HCT116 (cell line): ENCODE results near the gene BMP2. TPM values are rescaled to one million over a fixed set of nuclear protein-coding genes. Genes with fewer than 3 reads are reported as not detected.

Experiments
- ATAC-seq: fragments of 200-7000 bp; cut with Tn5 transposase; 2 replicates; pipeline ENCODE4 v1.9.1; 2020; ENCODE audit warnings: mild to moderate bottlenecking, moderate library complexity
- BruUV-seq: library from RNA; stranded (reverse); fragments of 400-500 nt; replicated peaks from 2 replicates; lab custom pipeline; 2021; lab: Mats Ljungman, UMichigan
- CTCF ChIA-PET: fragments of 300-600 bp; sonication (Branson Sonifier 250); formaldehyde crosslinking; loops from one replicate; lab custom pipeline; 2021; ENCODE audit warnings: antibody characterized with exemption; lab: Charles Lee
- POLR2A ChIA-PET: fragments of 300-600, 350-600 bp; sonication (Branson Sonifier 250); formaldehyde crosslinking; loops from one replicate; lab custom pipeline; 2021; ENCODE audit warnings: antibody characterized with exemption; lab: Charles Lee
- RAD21 ChIA-PET, 2 experiments: fragments of 300-600 bp; sonication (Branson Sonifier 250); formaldehyde crosslinking; loops; one replicate each; lab custom pipeline; 2023; ENCODE audit warnings: low total read pairs in 2 of 2; ENCODE audit not compliant: uncharacterized antibody in 2 of 2, unreplicated experiment in 2 of 2, low non-redundant PET in 1 of 2; lab: Charles Lee
- DNase-seq: peaks from one replicate; pipeline ENCODE4 v3.0.0-alpha.2; 2010; ENCODE audit warnings: low read depth, low spot score
- H2AFZ ChIP-seq: fragments of 200-600 bp; shearing (Covaris generic), sonication (generic); 2 replicates; pipeline ENCODE4 v1.6.1; 2017; ENCODE audit warnings: low read depth, mixed run types, mixed read lengths, antibody characterized with exemption, low read length; ENCODE audit not compliant: poor library complexity, severe bottlenecking
- H3K27ac ChIP-seq: 2 replicates; pipeline ENCODE4 v1.5.1; 2012; ENCODE audit warnings: low read depth, low read length
- H3K27me3 ChIP-seq: fragments of 200-600 bp; sonication (generic); 2 replicates; pipeline ENCODE4 v1.6.1; 2016; ENCODE audit warnings: mixed run types, low read length, mixed read lengths; ENCODE audit not compliant: insufficient read depth
- H3K36me3 ChIP-seq, 2 experiments: fragments of 200-500 bp in 1 of 2; fragments of 200-600 bp in 1 of 2; sonication (Bioruptor generic) in 1 of 2; sonication (generic) in 1 of 2; 2 replicates each; pipeline versions ENCODE4 v1.5.1 to v1.6.1; 2014 to 2016; ENCODE audit warnings: low read length in 2 of 2, inconsistent platforms in 1 of 2, mixed read lengths in 1 of 2, mixed run types in 1 of 2; ENCODE audit not compliant: insufficient read depth in 2 of 2, control insufficient read depth in 1 of 2
- H3K4me1 ChIP-seq, 2 experiments: fragments of 200-600 bp in 1 of 2; sonication (generic) in 1 of 2; 2 replicates each; pipeline versions ENCODE4 v1.5.1 to v1.6.1; 2012 to 2017; ENCODE audit warnings: low read length in 2 of 2, inconsistent platforms in 1 of 2, mild to moderate bottlenecking in 1 of 2, mixed read lengths in 1 of 2, mixed run types in 1 of 2, moderate library complexity in 1 of 2; ENCODE audit not compliant: insufficient read depth in 2 of 2, control insufficient read depth in 1 of 2
- H3K4me2 ChIP-seq: fragments of 200-600 bp; sonication (generic); 2 replicates; pipeline ENCODE4 v1.6.1; 2017; ENCODE audit warnings: mixed run types, low read length, mixed read lengths
- H3K4me3 ChIP-seq, 2 experiments: fragments of 200-600 bp in 1 of 2; sonication (generic) in 1 of 2; replicated peaks in 1 of 2; 2 replicates each; pipeline ENCODE4 v1.5.1; 2011 to 2016; ENCODE audit warnings: low read length in 2 of 2, control low read depth in 1 of 2, low read depth in 1 of 2, mild to moderate bottlenecking in 1 of 2, mixed read lengths in 1 of 2, mixed run types in 1 of 2
- H3K79me2 ChIP-seq: fragments of 200-600 bp; sonication (generic); 2 replicates; pipeline ENCODE4 v1.6.1; 2017; ENCODE audit warnings: mild to moderate bottlenecking, mixed run types, low read length, moderate library complexity, mixed read lengths; ENCODE audit not compliant: insufficient read depth
- H3K9ac ChIP-seq: fragments of 200-600 bp; sonication (generic); 2 replicates; pipeline ENCODE4 v1.6.1; 2016; ENCODE audit warnings: low read length, mixed read lengths
- H3K9me2 ChIP-seq: fragments of 200-600 bp; sonication (generic), shearing (Covaris generic); 2 replicates; pipeline ENCODE4 v1.6.1; 2017; ENCODE audit warnings: mixed run types, mild to moderate bottlenecking, moderate library complexity; ENCODE audit not compliant: insufficient read depth
- H3K9me3 ChIP-seq, 2 experiments: fragments of 200-500 bp in 1 of 2; fragments of 200-600 bp in 1 of 2; sonication (Bioruptor generic) in 1 of 2; sonication (generic) in 1 of 2; 2 replicates each; pipeline ENCODE4 v1.6.1; 2014 to 2017; ENCODE audit warnings: low read length in 2 of 2, mixed read lengths in 2 of 2, inconsistent platforms in 1 of 2, low read depth in 1 of 2, mild to moderate bottlenecking in 1 of 2, mixed run types in 1 of 2, moderate library complexity in 1 of 2; ENCODE audit not compliant: control insufficient read depth in 1 of 2, insufficient read depth in 1 of 2
- H4K20me1 ChIP-seq: fragments of 200-600 bp; sonication (generic), shearing (Covaris generic); 2 replicates; pipeline ENCODE4 v1.6.1; 2017; ENCODE audit warnings: mixed run types, mild to moderate bottlenecking, moderate library complexity; ENCODE audit not compliant: insufficient read depth
- CEBPB ChIP-seq: IDR thresholded peaks from 2 replicates; pipeline ENCODE4 v1.6.1; 2012; ENCODE audit warnings: low read depth
- ELF1 ChIP-seq: IDR thresholded peaks from 2 replicates; pipeline ENCODE4 v1.6.1; 2012; ENCODE audit warnings: low read depth, borderline replicate concordance
- EZH2 ChIP-seq: fragments of 200-600 bp; sonication (generic); IDR thresholded peaks from 2 replicates; pipeline ENCODE4 v1.6.1; 2017; ENCODE audit warnings: antibody characterized with exemption, mixed run types
- POLR2A ChIP-seq: IDR thresholded peaks from 2 replicates; pipeline ENCODE4 v1.7.0; 2011; ENCODE audit warnings: borderline replicate concordance; ENCODE audit not compliant: insufficient read depth, insufficient read length; ENCODE audit errors: extremely low read depth
- REST ChIP-seq: IDR thresholded peaks from 2 replicates; pipeline ENCODE4 v1.6.1; 2012; ENCODE audit warnings: low read depth
- SRF ChIP-seq: IDR thresholded peaks from 2 replicates; pipeline ENCODE4 v1.6.1; 2012; ENCODE audit warnings: low read depth
- TCF7L2 ChIP-seq: IDR thresholded peaks from 2 replicates; pipeline ENCODE4 v1.7.0; 2011; ENCODE audit warnings: borderline replicate concordance, inconsistent platforms; ENCODE audit not compliant: insufficient read depth, insufficient read length; ENCODE audit errors: extremely low read depth
- intact Hi-C: fragments of 100-400 bp; cut with micrococcal nuclease; formaldehyde crosslinking; loops from 2 replicates; pipeline ENCODE4 v1.10.0; 2022
- total RNA-seq: library from RNA; stranded (reverse); gene quantifications from one replicate; pipeline ENCODE4 v1.2.1, GENCODE V29; 2021; ENCODE audit not compliant: unreplicated experiment

The BMP2 gene
- total RNA-seq, 1 experiment from 2014 or later, result 0.15 TPM

GRCh38 chr20:6744805-6745204, 22.7 kb upstream of the BMP2 start:
- TF ChIP-seq SRF, result no peak
- TF ChIP-seq REST, result no peak
- TF ChIP-seq CEBPB, result no peak
- TF ChIP-seq EZH2, result no peak
- H2AFZ ChIP-seq, result no peak overlapping the region
- no peak overlapping the region for H3K27ac ChIP-seq
- H3K9me3 ChIP-seq, result peaks cover 4 to 21% of the 10 kb centered on the region in 2 experiments; a peak in 3 of 4 replicates
- RAD21 ChIA-PET, result interaction anchor here in 1 of 2 experiments (0.6 kb wide), 1 partner anchor 664 kb away, joined by 3 read pairs; no protein-coding TSS in a partner anchor
- no peaks in the 10 kb centered on the region for H4K20me1 ChIP-seq
- ATAC-seq (no peak), DNase-seq (no peak)
- H3K79me2 ChIP-seq, result no peaks in the 10 kb centered on the region
- CTCF ChIA-PET, result no interaction called here
- no peaks in the 10 kb centered on the region for H3K4me1 ChIP-seq
- no TSS peak for BruUV-seq
- no peak overlapping the region for H3K9ac ChIP-seq
- intact Hi-C loops, result no loop called here
- no peaks in the 10 kb centered on the region; a peak in 1 of 4 replicates for H3K36me3 ChIP-seq
- H3K27me3 ChIP-seq, result no peaks in the 10 kb centered on the region
- POLR2A ChIA-PET, result no interaction called here
- H3K9me2 ChIP-seq, result no peaks in the 10 kb centered on the region
- no peak overlapping the region for H3K4me2 ChIP-seq
- no peak overlapping the region for H3K4me3 ChIP-seq

GRCh38 chr20:6746901-6747609, 20.4 kb upstream of the BMP2 start:
- no peaks in the 10 kb centered on the region for H3K36me3 ChIP-seq
- ChIA-PET POLR2A (no interaction called here), RAD21 (no interaction called here), CTCF (no interaction called here)
- H3K9me3 ChIP-seq, result peaks cover 0 to 17% of the 10 kb centered on the region in 2 experiments; a peak in 3 of 4 replicates
- no peaks in the 10 kb centered on the region for H3K27me3 ChIP-seq
- intact Hi-C loops, result no loop called here
- no peak overlapping the region for H3K27ac ChIP-seq
- H3K79me2 ChIP-seq, result no peaks in the 10 kb centered on the region
- no TSS peak for BruUV-seq
- no peak for ATAC-seq
- no peak overlapping the region for H3K4me3 ChIP-seq
- TF ChIP-seq TCF7L2, result no peak
- no peak for TF ChIP-seq POLR2A
- no peak for TF ChIP-seq ELF1
- no peak overlapping the region for H3K9ac ChIP-seq
- H3K4me2 ChIP-seq, result no peak overlapping the region
- H4K20me1 ChIP-seq, result no peaks in the 10 kb centered on the region
- no peak for DNase-seq
- H2AFZ ChIP-seq, result no peak overlapping the region
- H3K9me2 ChIP-seq, result no peaks in the 10 kb centered on the region
- no peaks in the 10 kb centered on the region for H3K4me1 ChIP-seq
